Psoas muscle (tissue), 8 donors: Measurements from ENCODE around the gene PKDCC. TPM values are rescaled to one million over a fixed set of nuclear protein-coding genes. Genes with fewer than 3 reads are reported as not detected.

ENCODE experiments used
- ATAC-seq, 4 donors: fragments of 200-7000 bp; cut with Tn5 transposase; one replicate each; pipeline ENCODE4 v1.9.1; 2020; ENCODE audit warnings: moderate library complexity in 3 of 4, mild to moderate bottlenecking in 2 of 4
- DNase-seq, 2 donors: peaks; one replicate each; pipeline ENCODE4 v3.0.0-alpha.2; 2020
- H3K27ac ChIP-seq: fragments of 200-600 bp; one replicate; pipeline ENCODE4 v1.8.0; 2022
- H3K27me3 ChIP-seq, 3 donors: fragments of 200-600 bp in 1 of 3; one replicate each; pipeline versions ENCODE4 v1.6.1 to v1.8.0; 2013 to 2022; ENCODE audit warnings: low read length in 2 of 3, mild to moderate bottlenecking in 2 of 3, moderate library complexity in 1 of 3; ENCODE audit not compliant: insufficient read depth in 3 of 3
- H3K36me3 ChIP-seq, 2 donors: fragments of 200-600 bp in 1 of 2; one replicate each; pipeline versions ENCODE4 v1.6.1 to v1.8.0; 2013 to 2022; ENCODE audit warnings: low read depth in 1 of 2, mild to moderate bottlenecking in 1 of 2, moderate library complexity in 1 of 2; ENCODE audit not compliant: insufficient read depth in 1 of 2
- H3K4me1 ChIP-seq: fragments of 200-600 bp; one replicate; pipeline ENCODE4 v1.8.0; 2022
- H3K4me3 ChIP-seq: fragments of 200-600 bp; one replicate; pipeline ENCODE4 v1.8.0; 2022; ENCODE audit warnings: mild to moderate bottlenecking
- H3K9me3 ChIP-seq: fragments of 200-600 bp; one replicate; pipeline ENCODE4 v1.8.0; 2022
- CTCF ChIP-seq: fragments of 200-600 bp; IDR thresholded peaks from one replicate; pipeline ENCODE4 v1.8.0; 2022; ENCODE audit warnings: antibody characterized with exemption
- WGBS, 3 donors: extraction: QIAGEN DNeasy Blood & Tissue Kit; methylation state at CpG; one replicate each; pipeline versions ENCODE4 v1.1.6 to v1.1.7; 2013; 5-methylcytosine and 5-hydroxymethylcytosine counted together
- intact Hi-C, 2 donors: fragments of 100-400 bp; cut with DNase I; formaldehyde crosslinking; loops; one replicate each; pipeline versions ENCODE4 v1.11.0 to v1.14.2; 2022
- polyA plus RNA-seq, 3 donors: library from polyadenylated mRNA; stranded (reverse); fragments of 200-250 nt; gene quantifications; one replicate each; pipeline ENCODE4 v1.2.3, GENCODE V29; 2013
- total RNA-seq, 4 donors: library from RNA; stranded (reverse); fragmentation: NEBNext Ultra II Directional in 2 of 4; extraction: Animal tissue kit (Norgen Biotek cat#: 25700) in 2 of 4; gene quantifications; one replicate each; pipeline versions ENCODE4 v1.2.1 to v1.2.4, GENCODE V29; 2021 to 2023
- donor health status: healthy with polysubstance abuse.
- donor health status: DM: no; HTN: no; CAD: no; lungs with moderate emphysema.
- donor health status: Bipolar disorder and iron deficiency.
- donor health status: healthy.
- donor health status: DM: yes; HTN: yes; CAD: no.
- donor health status: DM: no; HTN: no; CAD: no.
- donor health status: DM: no; HTN: no; CAD: no.
- donor health status: DM: yes; HTN: yes; CAD: no.

The PKDCC gene
- total and polyA plus RNA-seq, 7 donors: 45.6 to 209 (median 153) TPM

- Histone ChIP-seq H3K4me3 (no peak overlapping the region), H3K4me1 (peaks cover 11% of the 10 kb centered on the region), H3K9me3 (no peaks in the 10 kb centered on the region), H3K36me3 (no peaks in the 10 kb centered on the region), H3K27ac (no peak overlapping the region), H3K27me3 (no peaks in the 10 kb centered on the region)
- WGBS, 3 donors: 74 to 79% (median 79%) methylated on average over 10 of the region's 10 CpGs
- no peak for TF ChIP-seq CTCF
- intact Hi-C loops: no loop called here
- ATAC-seq: no peak
- no peak for DNase-seq
Measured at GRCh38 chr2:42106257-42106816, 58.5 kb downstream of the PKDCC start.

DNA sequence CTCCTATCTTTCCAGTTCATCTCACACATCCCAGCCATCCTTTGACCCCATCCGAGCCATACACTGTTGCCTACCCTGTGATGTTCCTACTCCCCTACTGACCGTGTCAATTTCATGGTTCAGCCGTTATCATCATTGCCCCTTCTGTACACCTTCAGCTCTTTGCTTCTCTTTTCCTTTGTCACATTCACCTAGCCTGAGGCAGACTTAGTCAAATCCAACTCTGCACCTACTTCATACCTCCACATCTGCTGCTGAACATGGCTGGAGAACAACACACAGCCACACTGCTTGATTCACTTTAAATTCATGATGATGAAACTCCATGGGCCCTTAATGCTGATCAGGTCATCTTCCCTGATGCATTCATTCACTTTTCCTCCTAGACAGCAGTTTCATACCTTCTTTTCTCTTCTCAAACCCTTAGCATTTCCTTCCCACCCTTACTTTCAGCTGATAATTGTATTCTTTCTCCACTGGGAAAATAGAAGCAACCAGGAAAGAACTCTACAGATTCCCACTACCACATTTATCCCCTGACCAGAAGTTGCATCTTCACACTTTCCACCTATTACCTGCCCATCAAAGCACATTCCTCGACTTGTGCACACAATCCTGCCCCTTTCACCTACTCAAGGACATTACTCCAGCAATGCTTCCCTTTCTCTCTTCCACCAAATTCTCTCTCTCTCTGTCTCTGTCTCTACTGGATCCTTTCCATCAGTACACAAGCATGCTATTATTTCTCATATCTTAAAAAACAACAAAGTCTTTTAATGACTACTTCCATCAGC, 59.6 kb downstream of the PKDCC start:
- no peak for TF ChIP-seq CTCF
- WGBS, 3 donors: 69 to 83% (median 79%) methylated on average over 4 of the region's 4 CpGs
- Histone ChIP-seq H3K4me1 (no peaks in the 10 kb centered on the region), H3K27me3 (no peaks in the 10 kb centered on the region), H3K9me3 (no peaks in the 10 kb centered on the region), H3K4me3 (no peak overlapping the region), H3K27ac (no peak overlapping the region), H3K36me3 (no peaks in the 10 kb centered on the region)
- ATAC-seq (no peak), DNase-seq (no peak)
- intact Hi-C loops: no loop called here

Other genes starting within 250 kb of the PKDCC start
- 1 to 10 TPM; 4.4 to 7.5 (median 6.0) TPM for gene EML4, start 121.3 kb downstream of the PKDCC start, total RNA-seq
- 1 to 10 TPM; 2.7 to 8.9 (median 3.0) TPM for gene EML4, start 121.3 kb downstream of the PKDCC start, polyA plus RNA-seq